OCI-M2 (cell line): ENCODE results near the gene MARK1.

Experiments used
- DNase-seq: peaks from one replicate; lab custom pipeline; 2025; ENCODE audit not compliant: unreplicated experiment; lab: John Stamatoyannopoulos, UW

The MARK1 gene

GRCh38 chr1:220708936-220709801 is 181.2 kb downstream of the MARK1 start:
- no peak for DNase-seq

GRCh38 chr1:220710333-220710732 is 182.4 kb downstream of the MARK1 start:
- DNase-seq: no peak

- DNase-seq: no peak
Observed at GRCh38 chr1:220711056-220711809, 183.3 kb downstream of the MARK1 start.
